Stimulated activated CD8-positive, alpha-beta memory T cell treated with anti-CD3 and anti-CD28 coated beads, Interleukin-2, amount 100 ng/mL, for 48 hours (primary cell): ENCODE measurements around the gene MYEF2.

ENCODE experiments used
- DNase-seq, 2 donors: peaks; one replicate each; pipeline ENCODE4 v3.0.0-alpha.2; 2020; ENCODE audit warnings: low read depth in 2 of 2

MYEF2 gene

GRCh38 chr15:48087844-48088243, 90.3 kb downstream of the MYEF2 start:
- DNase-seq: no peak

GRCh38 chr15:48086576-48086975, 91.5 kb downstream of the MYEF2 start:
- DNase-seq: no peak

GRCh38 chr15:48086133-48086532, 92.0 kb downstream of the MYEF2 start:
- no peak for DNase-seq

- no peak for DNase-seq
These were observed 92.5 kb downstream of the MYEF2 start for GRCh38 chr15:48085591-48085930.

- DNase-seq: no peak
These were observed 93.1 kb downstream of the MYEF2 start for GRCh38 chr15:48084759-48085590.
